Endodermal cell (in vitro differentiated cells): Measurements from ENCODE around the gene HNRNPUL1. TPM values are rescaled to one million over a fixed set of nuclear protein-coding genes. Genes with fewer than 3 reads are reported as not detected.

ENCODE experiments used
- DNase-seq: peaks from one replicate; pipeline ENCODE4 v3.0.0-alpha.2; 2017
- H3K27ac ChIP-seq: 2 replicates; pipeline ENCODE4 v1.5.1; 2013; ENCODE audit warnings: mild to moderate bottlenecking, low read depth, low read length, moderate library complexity
- H3K27me3 ChIP-seq: 2 replicates; pipeline ENCODE4 v1.6.1; 2013; ENCODE audit warnings: mild to moderate bottlenecking, low read length, moderate library complexity; ENCODE audit not compliant: insufficient read depth, control insufficient read depth, poor library complexity, severe bottlenecking
- H3K36me3 ChIP-seq: 2 replicates; pipeline ENCODE4 v1.7.0; 2013; ENCODE audit warnings: mild to moderate bottlenecking, low read length, moderate library complexity; ENCODE audit not compliant: control insufficient read depth, insufficient read depth
- H3K4me1 ChIP-seq: one replicate; pipeline ENCODE4 v1.7.0; 2013; ENCODE audit warnings: low read length; ENCODE audit not compliant: control insufficient read depth, insufficient read depth
- H3K4me3 ChIP-seq: 2 replicates; pipeline ENCODE4 v1.5.1; 2013; ENCODE audit warnings: mild to moderate bottlenecking, low read length, moderate library complexity
- H3K9ac ChIP-seq: 2 replicates; pipeline ENCODE4 v1.6.1; 2013; ENCODE audit warnings: mild to moderate bottlenecking, low read length, moderate library complexity; ENCODE audit not compliant: poor library complexity, severe bottlenecking; ENCODE audit errors: extremely low read depth
- H3K9me3 ChIP-seq: 2 replicates; pipeline ENCODE4 v1.6.1; 2013; ENCODE audit warnings: mild to moderate bottlenecking, low read length, moderate library complexity; ENCODE audit not compliant: control insufficient read depth
- H3K27ac Mint-ChIP-seq: 2 replicates; pipeline ENCODE4 v1.8.0; 2020; ENCODE audit warnings: mixed read lengths
- H3K27me3 Mint-ChIP-seq: 2 replicates; pipeline ENCODE4 v1.8.0; 2021; ENCODE audit warnings: mild to moderate bottlenecking, mixed read lengths; ENCODE audit not compliant: insufficient read depth
- H3K36me3 Mint-ChIP-seq: 2 replicates; pipeline ENCODE4 v1.8.0; 2020; ENCODE audit warnings: low read depth, mixed read lengths
- H3K4me1 Mint-ChIP-seq: 2 replicates; pipeline ENCODE4 v1.8.0; 2020; ENCODE audit warnings: mixed read lengths
- H3K4me3 Mint-ChIP-seq: 2 replicates; pipeline ENCODE4 v1.8.0; 2020; ENCODE audit warnings: mild to moderate bottlenecking, moderate library complexity, mixed read lengths
- H3K9me3 Mint-ChIP-seq: 2 replicates; pipeline ENCODE4 v1.8.0; 2020; ENCODE audit warnings: mild to moderate bottlenecking, mixed read lengths
- CTCF ChIP-seq: fragments of 200-600 bp; sonication (generic); conservative IDR thresholded peaks from 2 replicates; pipeline ENCODE4 v1.5.0; 2021; ENCODE audit warnings: antibody characterized with exemption, mild to moderate bottlenecking
- WGBS, 2 experiments: methylation state at CpG; one replicate each; pipeline versions ENCODE4 v1.1.5 to v1.1.7; 2013; ENCODE audit warnings: missing lambda C conversion rate in 2 of 2, mixed read lengths in 1 of 2; ENCODE audit not compliant: insufficient coverage in 1 of 2, insufficient read length in 1 of 2; 5-methylcytosine and 5-hydroxymethylcytosine counted together
- total RNA-seq, 2 donors: library from RNA; stranded (reverse); fragmentation: NEBNext Ultra II Directional in 1 of 2; extraction: Animal tissue kit (Norgen Biotek cat#: 25700) in 1 of 2; gene quantifications; 2 replicates in 1 of 2; 3 replicates in 1 of 2; pipeline ENCODE4 v1.2.1, GENCODE V29; 2021

HNRNPUL1 gene
- total RNA-seq, 2 donors from 2014 or later = 211 to 225 TPM

GRCh38 chr19:41265395-41266153 is 1.4 kb downstream of the HNRNPUL1 start:
- peak; percentile 61 for DNase-seq
- Histone ChIP-seq H3K27me3 (no peaks in the 10 kb centered on the region), H3K4me1 (peaks cover 6% of the 10 kb centered on the region), H3K9me3 (no peaks in the 10 kb centered on the region), H3K27ac (peak overlapping the region; percentile 96), H3K9ac (peak overlapping the region; percentile 98), H3K4me3 (peak overlapping the region; percentile 91), H3K36me3 (peaks cover 39% of the 10 kb centered on the region)
- H3K36me3 Mint-ChIP-seq = peaks cover 27% of the 10 kb centered on the region
- H3K4me1 Mint-ChIP-seq = peaks cover 25% of the 10 kb centered on the region
- peak overlapping the region; percentile 99 for H3K27ac Mint-ChIP-seq
- peaks cover 2% of the 10 kb centered on the region for H3K27me3 Mint-ChIP-seq
- peak overlapping the region; percentile 96 for H3K4me3 Mint-ChIP-seq
- 13 to 15% methylated on average over 15 to 17 of the region's 17 CpGs for WGBS, 2 experiments
- no peak for TF ChIP-seq CTCF
- H3K9me3 Mint-ChIP-seq = no peaks in the 10 kb centered on the region

GRCh38 chr19:41269055-41269454 is 4.9 kb downstream of the HNRNPUL1 start:
- Mint-ChIP-seq H3K4me1 (peaks cover 21% of the 10 kb centered on the region), H3K27ac (no peak overlapping the region)

GRCh38 chr19:41269571-41269970 is 5.4 kb downstream of the HNRNPUL1 start:
- peaks cover 66% of the 10 kb centered on the region for H3K36me3 Mint-ChIP-seq
- 90 to 97% methylated on average over 3 to 5 of the region's 5 CpGs for whole genome bisulfite sequencing, 2 experiments
- DNase-seq = no peak
- no peak for TF ChIP-seq CTCF
- H3K27me3 Mint-ChIP-seq = no peaks in the 10 kb centered on the region
- Histone ChIP-seq H3K4me1 (peaks cover 6% of the 10 kb centered on the region), H3K27me3 (no peaks in the 10 kb centered on the region), H3K9me3 (no peaks in the 10 kb centered on the region), H3K4me3 (no peak overlapping the region), H3K9ac (no peak overlapping the region), H3K36me3 (peaks cover 79% of the 10 kb centered on the region), H3K27ac (no peak overlapping the region)
- no peak overlapping the region for H3K4me3 Mint-ChIP-seq
- H3K4me1 Mint-ChIP-seq = peaks cover 21% of the 10 kb centered on the region
- H3K27ac Mint-ChIP-seq = no peak overlapping the region
- H3K9me3 Mint-ChIP-seq = no peaks in the 10 kb centered on the region

More at GRCh38 chr19:41269055-41269454, 4.9 kb downstream of the HNRNPUL1 start:
- no peak overlapping the region for H3K27ac ChIP-seq
- H3K9me3 ChIP-seq = no peaks in the 10 kb centered on the region
- no peaks in the 10 kb centered on the region for H3K27me3 Mint-ChIP-seq
- H3K9ac ChIP-seq = no peak overlapping the region
- no peaks in the 10 kb centered on the region for H3K9me3 Mint-ChIP-seq
- 67 to 100% methylated on average over 1 to 2 of the region's 2 CpGs for WGBS, 2 experiments
- H3K27me3 ChIP-seq = no peaks in the 10 kb centered on the region
- peaks cover 60% of the 10 kb centered on the region for H3K36me3 Mint-ChIP-seq
- H3K36me3 ChIP-seq = peaks cover 74% of the 10 kb centered on the region
- H3K4me3 Mint-ChIP-seq = no peak overlapping the region
- H3K4me1 ChIP-seq = peaks cover 6% of the 10 kb centered on the region
- DNase-seq = no peak
- no peak for TF ChIP-seq CTCF
- no peak overlapping the region for H3K4me3 ChIP-seq
